H9 (cell line): ENCODE data around the gene PWWP2B. TPM values are rescaled to one million over a fixed set of nuclear protein-coding genes. Genes with fewer than 3 reads are reported as not detected.

ENCODE experiments used
- DNase-seq: peaks from one replicate; pipeline ENCODE4 v3.0.0-alpha.2; 2017
- H2AFZ ChIP-seq: one replicate; pipeline ENCODE4 v1.6.1; 2013; ENCODE audit warnings: mild to moderate bottlenecking, low read length, control low read depth, moderate library complexity
- H2AK5ac ChIP-seq: 2 replicates; pipeline ENCODE4 v1.6.1; 2013; ENCODE audit warnings: low read length, control low read depth, mixed read lengths; ENCODE audit not compliant: insufficient read length
- H2BK120ac ChIP-seq: one replicate; pipeline ENCODE4 v1.6.1; 2013; ENCODE audit warnings: low read depth, mild to moderate bottlenecking, low read length, control low read depth, inconsistent platforms; ENCODE audit not compliant: poor library complexity, severe bottlenecking
- H2BK12ac ChIP-seq: 2 replicates; pipeline ENCODE4 v1.6.1; 2013; ENCODE audit warnings: low read length, control low read depth, mixed read lengths, low read depth; ENCODE audit not compliant: insufficient read length
- H2BK15ac ChIP-seq: 2 replicates; pipeline ENCODE4 v1.6.1; 2013; ENCODE audit warnings: low read depth, low read length, control low read depth
- H2BK20ac ChIP-seq: one replicate; pipeline ENCODE4 v1.6.1; 2013; ENCODE audit warnings: low read depth, mild to moderate bottlenecking, low read length, control low read depth, inconsistent platforms; ENCODE audit not compliant: poor library complexity, severe bottlenecking
- H2BK5ac ChIP-seq: 2 replicates; pipeline ENCODE4 v1.6.1; 2013; ENCODE audit warnings: low read length, control low read depth, mixed read lengths; ENCODE audit not compliant: insufficient read length
- H3K14ac ChIP-seq: 2 replicates; pipeline ENCODE4 v1.6.1; 2013; ENCODE audit warnings: low read length, control low read depth; ENCODE audit not compliant: insufficient read depth
- H3K18ac ChIP-seq: 2 replicates; pipeline ENCODE4 v1.6.1; 2013; ENCODE audit warnings: low read depth, mild to moderate bottlenecking, mixed read lengths, low read length, control low read depth; ENCODE audit not compliant: insufficient read length
- H3K23ac ChIP-seq: 2 replicates; pipeline ENCODE4 v1.6.1; 2013; ENCODE audit warnings: low read length, control low read depth, mixed read lengths, low read depth; ENCODE audit not compliant: insufficient read length
- H3K23me2 ChIP-seq: 2 replicates; pipeline ENCODE4 v1.6.1; 2013; ENCODE audit warnings: low read depth, mild to moderate bottlenecking, mixed read lengths, low read length, control low read depth; ENCODE audit not compliant: insufficient read length, poor library complexity, severe bottlenecking
- H3K27ac ChIP-seq: 2 replicates; pipeline ENCODE4 v1.5.1; 2013; ENCODE audit warnings: low read length, control low read depth, mixed read lengths, low read depth; ENCODE audit not compliant: insufficient read length
- H3K27me3 ChIP-seq: 2 replicates; pipeline ENCODE4 v1.6.1; 2013; ENCODE audit warnings: low read length, control low read depth, inconsistent platforms; ENCODE audit not compliant: insufficient read depth
- H3K4ac ChIP-seq: 2 replicates; pipeline ENCODE4 v1.6.1; 2013; ENCODE audit warnings: low read depth, mild to moderate bottlenecking, control low read depth, inconsistent platforms, low read length, moderate library complexity
- H3K4me1 ChIP-seq: 2 replicates; pipeline ENCODE4 v1.6.1; 2013; ENCODE audit warnings: low read length, control low read depth, inconsistent platforms; ENCODE audit not compliant: insufficient read depth
- H3K4me2 ChIP-seq: 2 replicates; pipeline ENCODE4 v1.6.1; 2013; ENCODE audit warnings: low read length, control low read depth, mixed read lengths; ENCODE audit not compliant: insufficient read length, insufficient read depth
- H3K56ac ChIP-seq: 2 replicates; pipeline ENCODE4 v1.6.1; 2013; ENCODE audit warnings: low read depth, mild to moderate bottlenecking, mixed read lengths, low read length, control low read depth; ENCODE audit not compliant: insufficient read length
- H3K79me1 ChIP-seq: 2 replicates; pipeline ENCODE4 v1.6.1; 2013; ENCODE audit warnings: low read depth, mild to moderate bottlenecking, moderate library complexity, low read length, control low read depth, inconsistent platforms; ENCODE audit not compliant: insufficient read depth, poor library complexity, severe bottlenecking
- H3K79me2 ChIP-seq: 2 replicates; pipeline ENCODE4 v1.6.1; 2013; ENCODE audit warnings: low read length, control low read depth, inconsistent platforms; ENCODE audit not compliant: insufficient read depth
- H3K9ac ChIP-seq: 2 replicates; pipeline ENCODE4 v1.6.1; 2013; ENCODE audit warnings: low read length, control low read depth, mixed read lengths; ENCODE audit not compliant: insufficient read length; ENCODE audit errors: extremely low read depth
- H3K9me3 ChIP-seq: one replicate; pipeline ENCODE4 v1.6.1; 2013; ENCODE audit warnings: low read depth, low read length, inconsistent platforms; ENCODE audit not compliant: control insufficient read depth
- H3T11ph ChIP-seq: one replicate; pipeline ENCODE4 v1.6.1; 2013; ENCODE audit warnings: mild to moderate bottlenecking, low read length, control low read depth, inconsistent platforms
- H4K20me1 ChIP-seq: one replicate; pipeline ENCODE4 v1.6.1; 2013; ENCODE audit not compliant: control insufficient read depth, insufficient read length, insufficient read depth
- H4K5ac ChIP-seq: 2 replicates; pipeline ENCODE4 v1.6.1; 2013; ENCODE audit warnings: low read depth, mild to moderate bottlenecking, mixed read lengths, low read length, control low read depth; ENCODE audit not compliant: insufficient read length
- H4K8ac ChIP-seq: replicated peaks from 2 replicates; pipeline ENCODE4 v1.6.1; 2013; ENCODE audit warnings: low read length, control low read depth, mixed read lengths, low read depth; ENCODE audit not compliant: insufficient read length
- H4K91ac ChIP-seq: 2 replicates; pipeline ENCODE4 v1.6.1; 2013; ENCODE audit warnings: low read depth, mild to moderate bottlenecking, moderate library complexity, mixed read lengths, low read length, control low read depth; ENCODE audit not compliant: insufficient read length
- H3K27ac Mint-ChIP-seq, 3 experiments: 2 replicates in 2 of 3; 3 replicates in 1 of 3; pipeline ENCODE4 v1.8.0; 2020 to 2021; ENCODE audit warnings: mixed read lengths in 3 of 3, mild to moderate bottlenecking in 1 of 3, moderate library complexity in 1 of 3
- H3K27me3 Mint-ChIP-seq: 2 replicates; pipeline ENCODE4 v1.8.0; 2021; ENCODE audit warnings: low read depth, mild to moderate bottlenecking, moderate library complexity, mixed read lengths
- H3K36me3 Mint-ChIP-seq, 3 experiments: 2 replicates in 2 of 3; 3 replicates in 1 of 3; pipeline ENCODE4 v1.8.0; 2020 to 2021; ENCODE audit warnings: low read depth in 3 of 3, mixed read lengths in 3 of 3; ENCODE audit not compliant: insufficient read depth in 1 of 3
- H3K4me1 Mint-ChIP-seq, 2 experiments: 2 replicates each; pipeline ENCODE4 v1.8.0; 2020; ENCODE audit warnings: mixed read lengths in 2 of 2
- H3K4me3 Mint-ChIP-seq, 2 experiments: 2 replicates in 1 of 2; 3 replicates in 1 of 2; pipeline ENCODE4 v1.8.0; 2020 to 2021; ENCODE audit warnings: mild to moderate bottlenecking in 2 of 2, mixed read lengths in 2 of 2, moderate library complexity in 1 of 2
- H3K9me3 Mint-ChIP-seq, 2 experiments: 2 replicates in 1 of 2; 3 replicates in 1 of 2; pipeline ENCODE4 v1.8.0; 2020; ENCODE audit warnings: mild to moderate bottlenecking in 2 of 2, mixed read lengths in 2 of 2, moderate library complexity in 1 of 2
- WGBS: extraction: QIAGEN DNeasy Blood & Tissue Kit; methylation state at CpG from one replicate; pipeline ENCODE4 v1.1.7; 2013; ENCODE audit warnings: missing lambda C conversion rate, low lambda C conversion rate, mixed read lengths; ENCODE audit not compliant: insufficient read length; ENCODE audit errors: extremely low coverage; 5-methylcytosine and 5-hydroxymethylcytosine counted together
- total RNA-seq: library from RNA; stranded (reverse); gene quantifications from 2 replicates; pipeline ENCODE4 v1.2.1, GENCODE V29; 2021
- TF ChIP-seq, protein P1 (sequence below): fragments of 200-600 bp; sonication (generic); conservative IDR thresholded peaks from 3 replicates; pipeline ENCODE4 v1.8.0; 2021; ENCODE audit warnings: antibody characterized with exemption, mild to moderate bottlenecking

Gene PWWP2B
- total RNA-seq, 1 experiment from 2014 or later = 10.0 TPM

DNA sequence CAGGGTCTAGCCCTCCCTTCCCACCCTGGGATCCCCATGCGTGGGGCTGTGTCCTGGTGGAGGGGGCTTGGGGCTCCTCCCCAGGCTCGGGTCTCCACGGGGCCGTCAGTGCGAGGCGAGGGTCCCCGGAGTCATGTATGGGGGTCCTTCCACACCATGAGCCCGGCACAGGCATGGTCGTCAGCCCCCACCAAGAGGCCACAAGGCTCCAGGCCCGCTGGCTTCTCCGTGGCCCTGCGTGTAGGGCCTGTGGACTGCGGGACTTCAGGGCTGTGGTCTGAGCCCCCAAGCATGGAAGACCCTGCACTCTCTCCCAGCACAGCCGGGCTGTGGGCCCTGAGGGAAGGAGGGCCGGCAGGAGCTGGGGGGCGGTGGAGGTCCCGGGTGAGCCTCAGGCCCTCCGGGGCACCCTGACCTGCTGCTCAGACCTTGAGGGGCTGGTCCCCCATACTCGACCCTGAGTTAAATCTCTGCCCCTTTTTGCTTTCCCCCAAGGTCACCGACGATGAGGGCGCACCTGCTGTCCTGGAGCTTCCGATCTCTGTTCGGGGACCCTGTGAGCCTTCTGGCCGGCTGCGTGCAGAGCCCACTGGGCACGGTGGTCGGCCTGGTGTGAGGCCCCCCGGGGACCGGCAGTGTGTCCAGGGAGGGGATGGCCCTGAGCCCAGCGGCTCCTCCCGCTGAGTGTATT lies 19.7 kb downstream of the PWWP2B start:
- Mint-ChIP-seq H3K4me1 (peaks cover 44 to 60% of the 10 kb centered on the region in 2 experiments), H3K36me3 (peaks cover 0 to 7% (median 0%) of the 10 kb centered on the region in 3 experiments; a peak in 3 of 7 replicates), H3K4me3 (no peak overlapping the region), H3K27ac (no peak overlapping the region), H3K9me3 (no peaks in the 10 kb centered on the region), H3K27me3 (peaks cover 3% of the 10 kb centered on the region; the same call in 1 of the 2 replicates)
- no CpG with 5 or more reads among the region's 32 CpGs for WGBS
- H3K4me1 ChIP-seq = peaks cover 6% of the 10 kb centered on the region; the same call in 1 of the 2 replicates
- no peak overlapping the region for H4K91ac ChIP-seq
- no peak overlapping the region for H2AK5ac ChIP-seq
- no peak overlapping the region for H2BK120ac ChIP-seq
- no peaks in the 10 kb centered on the region for H3K9me3 ChIP-seq
- H3K27ac ChIP-seq = no peak overlapping the region
- no peak overlapping the region for H3K56ac ChIP-seq
- H3K9ac ChIP-seq = no peak overlapping the region
- no peak overlapping the region for H3K14ac ChIP-seq
- no peak overlapping the region for H2BK20ac ChIP-seq
- no peak overlapping the region for H3K18ac ChIP-seq
- TF ChIP-seq, protein P1, sequence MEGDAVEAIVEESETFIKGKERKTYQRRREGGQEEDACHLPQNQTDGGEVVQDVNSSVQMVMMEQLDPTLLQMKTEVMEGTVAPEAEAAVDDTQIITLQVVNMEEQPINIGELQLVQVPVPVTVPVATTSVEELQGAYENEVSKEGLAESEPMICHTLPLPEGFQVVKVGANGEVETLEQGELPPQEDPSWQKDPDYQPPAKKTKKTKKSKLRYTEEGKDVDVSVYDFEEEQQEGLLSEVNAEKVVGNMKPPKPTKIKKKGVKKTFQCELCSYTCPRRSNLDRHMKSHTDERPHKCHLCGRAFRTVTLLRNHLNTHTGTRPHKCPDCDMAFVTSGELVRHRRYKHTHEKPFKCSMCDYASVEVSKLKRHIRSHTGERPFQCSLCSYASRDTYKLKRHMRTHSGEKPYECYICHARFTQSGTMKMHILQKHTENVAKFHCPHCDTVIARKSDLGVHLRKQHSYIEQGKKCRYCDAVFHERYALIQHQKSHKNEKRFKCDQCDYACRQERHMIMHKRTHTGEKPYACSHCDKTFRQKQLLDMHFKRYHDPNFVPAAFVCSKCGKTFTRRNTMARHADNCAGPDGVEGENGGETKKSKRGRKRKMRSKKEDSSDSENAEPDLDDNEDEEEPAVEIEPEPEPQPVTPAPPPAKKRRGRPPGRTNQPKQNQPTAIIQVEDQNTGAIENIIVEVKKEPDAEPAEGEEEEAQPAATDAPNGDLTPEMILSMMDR = no peak
- H4K20me1 ChIP-seq = no peaks in the 10 kb centered on the region
- no peak overlapping the region for H3K4me2 ChIP-seq
- H2BK5ac ChIP-seq = no peak overlapping the region
- H3K79me2 ChIP-seq = no peaks in the 10 kb centered on the region
- H3K23ac ChIP-seq = no peak overlapping the region
- H4K5ac ChIP-seq = no peak overlapping the region
- no peak for DNase-seq
- no peak overlapping the region for H4K8ac ChIP-seq
- no peak overlapping the region for H2BK15ac ChIP-seq
- no peak overlapping the region for H2BK12ac ChIP-seq
- H3T11ph ChIP-seq = no peak overlapping the region
- no peaks in the 10 kb centered on the region for H3K23me2 ChIP-seq
- no peaks in the 10 kb centered on the region for H3K79me1 ChIP-seq
- no peaks in the 10 kb centered on the region; the same call in 1 of the 2 replicates for H3K27me3 ChIP-seq
- no peak overlapping the region for H2AFZ ChIP-seq
- H3K4ac ChIP-seq = no peak overlapping the region
